LoVo (cell line): Measurements from ENCODE around the gene CCDC33.

ENCODE experiments used
- DNase-seq: peaks from one replicate; pipeline ENCODE4 v3.0.0-alpha.2; 2016; ENCODE audit warnings: low spot score

The CCDC33 gene

DNA sequence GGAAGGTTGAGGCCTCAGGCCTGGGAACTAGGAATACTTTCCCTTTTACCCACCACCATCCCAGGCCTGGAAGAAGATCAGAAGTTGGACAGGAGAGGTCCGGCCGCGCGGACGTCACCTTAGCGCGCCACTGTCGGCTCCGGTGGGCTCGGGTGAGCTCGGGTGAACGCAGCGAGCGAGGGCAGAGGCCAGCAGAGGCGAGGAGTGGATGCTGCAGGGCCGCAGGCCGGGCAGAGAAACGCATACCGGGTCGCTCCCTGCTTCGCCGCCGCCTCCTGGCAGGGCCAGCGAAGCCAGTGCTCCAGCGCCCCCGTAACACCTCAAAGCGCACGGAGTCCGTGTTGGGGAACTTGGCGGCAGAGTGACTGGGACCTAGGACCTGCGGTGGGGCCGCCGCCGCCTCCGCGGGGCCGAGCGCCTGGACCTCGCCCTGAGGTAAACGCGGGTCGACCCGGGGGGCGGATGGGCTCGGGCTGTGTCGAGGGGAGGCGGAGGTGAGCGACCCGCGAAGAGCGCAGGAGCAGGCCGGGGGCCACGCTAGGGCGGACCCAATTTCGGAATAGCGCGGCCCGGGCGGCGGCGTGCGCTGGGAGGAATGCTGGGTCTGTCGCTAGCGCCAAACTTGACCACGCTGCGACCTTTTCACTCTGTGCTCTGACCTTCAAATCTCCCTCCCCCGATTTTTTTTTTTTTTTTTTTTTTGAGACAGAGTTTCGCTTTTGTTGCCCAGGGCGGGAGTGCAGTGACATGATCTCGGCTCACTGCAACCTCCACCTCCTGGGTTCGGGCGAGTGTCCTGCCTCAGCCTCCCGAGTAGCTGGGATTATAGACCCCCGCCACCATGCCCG lies 129.7 kb downstream of the CCDC33 start:
- peak; percentile 46 for DNase-seq

DNA sequence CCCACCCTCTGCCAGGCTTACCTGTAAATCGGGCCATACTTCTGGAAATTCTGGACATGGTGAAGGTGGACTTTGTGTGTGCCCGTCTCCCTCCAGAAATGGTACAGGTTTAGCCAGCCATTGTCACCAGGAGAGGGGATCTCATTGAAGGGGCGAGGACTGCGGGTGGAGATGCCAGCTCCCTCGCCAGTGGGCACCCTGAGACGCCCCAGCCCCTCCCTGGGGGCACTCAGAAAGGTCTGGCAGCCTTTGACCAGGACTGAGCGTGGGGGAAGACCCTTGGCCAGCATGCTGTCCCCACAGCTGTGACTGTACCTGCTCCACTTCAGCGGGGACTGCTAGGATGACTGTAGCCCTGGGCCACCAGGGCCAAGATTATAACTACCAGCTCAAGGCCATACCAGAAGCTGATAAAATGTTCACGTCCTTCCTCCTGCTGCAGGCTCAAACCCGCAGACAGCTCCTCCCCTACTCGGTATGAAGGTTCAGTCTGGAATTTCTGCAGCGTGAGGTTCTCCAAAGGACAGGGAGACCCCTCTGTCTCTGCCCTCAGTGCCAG lies 131.2 kb downstream of the CCDC33 start, which contains the start of gene CYP11A1:
Gene CYP11A1 (minus strand): TSS at position 351 of the 559 bp plus-strand sequence. CDS start 61 bp downstream, at position 290.
- DNase-seq = no peak

DNA sequence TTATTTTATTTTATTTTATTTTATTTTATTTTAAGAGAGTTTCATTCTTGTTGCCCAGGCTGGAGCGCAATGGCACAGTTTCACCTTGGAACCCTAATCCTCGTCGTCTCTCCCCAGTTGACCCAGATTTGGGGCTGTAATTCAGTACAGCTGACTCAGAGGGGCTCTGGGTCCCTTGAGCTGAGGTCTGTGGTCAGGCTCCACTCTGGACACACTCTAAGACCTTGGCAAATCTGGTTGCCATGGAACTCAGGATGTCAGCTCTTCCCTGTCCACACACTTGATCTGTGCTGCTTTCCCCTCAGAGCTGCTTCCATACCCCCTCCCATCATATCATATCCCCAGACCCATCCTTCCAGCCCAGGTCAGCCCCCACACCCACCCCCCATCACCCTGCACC lies 132.0 kb downstream of the CCDC33 start:
- DNase-seq = no peak

DNA sequence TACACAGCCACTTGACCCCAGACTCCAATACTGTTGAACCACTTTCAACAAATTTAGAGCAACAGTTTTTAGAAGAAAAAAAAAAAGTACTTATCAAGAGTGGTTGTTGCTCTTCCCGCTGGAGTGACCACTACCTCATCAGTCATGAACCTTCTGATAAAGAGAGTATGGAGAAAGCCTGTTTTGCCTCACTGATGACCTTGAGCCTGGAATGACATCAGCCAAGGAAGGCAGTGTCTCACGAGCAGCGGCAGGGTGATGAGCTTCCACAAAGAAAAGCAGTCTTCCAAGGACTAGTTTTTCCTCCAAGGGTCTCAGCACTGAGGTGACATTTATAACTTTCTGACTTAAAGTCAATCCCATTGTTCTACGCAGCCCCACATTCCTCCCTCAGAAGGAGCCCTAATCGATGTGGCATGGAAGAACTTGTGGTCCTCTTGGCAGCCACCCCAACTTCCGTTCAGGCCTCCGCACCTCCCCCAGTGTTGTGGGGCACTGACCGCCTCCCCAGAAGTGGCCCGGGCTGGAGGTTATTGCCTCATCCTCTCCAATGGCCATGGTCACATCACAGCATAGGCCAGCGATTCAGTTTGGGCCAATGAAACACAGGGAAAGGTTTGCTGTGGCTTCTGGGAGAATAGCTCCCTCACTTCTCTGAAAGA lies 133.1 kb downstream of the CCDC33 start:
- no peak for DNase-seq

DNA sequence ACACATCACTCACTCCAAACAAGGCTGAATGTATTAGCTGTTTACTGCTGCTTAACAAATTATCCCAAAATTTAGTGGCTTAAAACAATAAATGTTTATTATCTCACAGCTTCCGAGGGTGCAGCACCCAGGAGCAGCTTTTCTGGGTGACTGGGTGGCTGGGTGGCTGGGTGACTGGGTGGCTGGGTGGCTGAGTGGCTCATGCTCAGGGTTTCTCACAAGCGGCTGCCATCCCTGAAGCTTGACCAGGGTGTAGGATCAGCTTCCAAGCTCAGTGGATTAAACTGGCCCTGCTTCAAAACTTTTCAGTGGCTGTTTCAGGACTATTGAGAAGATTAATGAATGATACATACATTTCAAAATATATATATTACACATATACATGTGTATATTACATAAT lies 133.6 kb downstream of the CCDC33 start:
- DNase-seq = no peak

DNA sequence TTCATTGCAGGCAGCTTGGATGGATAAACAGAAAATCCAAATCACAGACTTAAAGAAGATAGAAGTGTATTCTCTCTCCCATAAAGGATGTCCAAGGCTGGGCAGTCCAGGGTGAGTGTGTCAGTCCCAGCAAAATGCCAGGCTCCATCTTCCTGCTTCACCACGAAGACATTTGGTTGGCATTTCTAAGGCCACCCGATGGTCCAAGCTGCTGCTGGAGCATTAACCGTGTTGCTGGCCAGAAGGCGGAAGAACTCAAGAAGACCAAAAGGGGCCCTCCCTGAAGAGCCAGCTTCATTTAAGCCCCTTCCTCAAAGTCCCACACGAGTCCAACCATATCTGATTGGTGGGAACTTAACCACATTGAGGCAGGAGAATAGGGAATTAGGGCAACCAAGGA lies 134.3 kb downstream of the CCDC33 start:
- DNase-seq = no peak

DNA sequence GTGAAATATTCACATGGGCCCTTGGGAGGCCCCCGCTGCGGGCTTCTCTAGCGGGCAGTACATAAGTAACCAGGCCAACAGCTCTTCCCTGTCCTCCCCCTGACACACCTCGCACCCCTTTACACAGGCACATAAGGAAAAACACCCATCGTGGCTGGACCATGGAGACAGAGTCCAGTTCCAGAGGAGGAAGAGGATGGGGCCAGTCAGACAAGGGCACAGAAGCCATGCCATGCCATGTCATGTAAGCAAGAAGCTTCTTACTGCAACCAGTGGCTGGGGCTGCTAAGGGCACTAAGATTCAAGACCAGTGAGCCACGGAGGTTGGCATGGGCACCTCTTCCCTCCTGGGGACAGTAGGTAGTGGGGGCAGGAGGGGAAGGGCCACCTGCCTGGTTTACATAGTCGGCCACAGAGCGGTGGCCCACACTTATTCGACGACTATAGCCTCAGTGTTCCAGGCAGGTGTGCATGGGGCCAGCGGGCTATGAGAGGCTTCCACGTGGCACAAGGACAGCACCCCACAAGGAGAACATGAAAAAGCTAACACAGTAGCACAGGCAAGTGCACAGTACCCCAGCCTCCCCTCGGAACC lies 137.0 kb downstream of the CCDC33 start:
- no peak for DNase-seq

DNA sequence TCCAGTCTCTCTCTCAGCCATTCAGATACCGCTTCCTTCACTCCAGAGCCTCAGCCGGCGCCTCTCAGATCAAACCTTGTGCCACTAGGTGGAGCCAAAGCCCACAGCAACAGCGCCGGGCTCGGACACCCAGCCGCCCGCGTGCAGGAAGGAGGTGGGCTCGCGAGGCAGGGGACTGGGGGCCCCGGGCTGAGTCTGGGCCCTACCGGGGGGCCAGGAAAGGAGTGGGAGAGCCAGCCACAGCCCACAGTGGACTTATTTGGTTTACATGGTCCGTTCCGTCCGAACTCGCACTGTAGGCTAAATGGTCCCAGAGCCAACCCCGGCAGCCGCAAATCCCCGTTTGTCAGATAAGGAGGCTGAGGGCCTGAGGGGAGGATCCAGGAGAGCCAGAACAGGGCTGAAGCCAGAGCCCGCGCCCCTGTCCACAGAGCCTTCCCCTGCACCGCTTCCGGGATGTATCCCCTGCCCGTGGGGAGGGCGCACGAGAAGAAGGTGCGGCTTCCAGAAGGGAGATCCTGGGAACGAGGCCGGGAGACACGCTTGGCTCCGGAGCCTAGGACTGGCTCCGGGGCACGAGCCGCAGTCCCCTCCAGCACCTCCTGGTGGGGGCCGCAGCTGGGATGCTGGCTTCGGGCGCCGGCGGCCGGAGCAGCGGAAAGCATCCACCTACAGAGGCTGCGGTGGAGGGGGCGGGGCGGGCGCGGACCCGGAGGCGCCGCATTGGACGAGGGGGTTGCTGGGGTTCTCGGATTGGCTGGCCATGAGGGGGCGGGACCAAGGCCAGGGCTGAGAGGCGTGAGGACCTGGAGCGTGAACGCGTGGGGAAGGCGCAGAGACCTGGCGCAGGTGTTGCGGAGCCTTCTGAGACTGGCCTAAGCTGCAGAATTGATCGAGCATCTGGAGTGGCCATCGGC lies 137.9 kb downstream of the CCDC33 start:
- DNase-seq = peak; percentile 96

DNA sequence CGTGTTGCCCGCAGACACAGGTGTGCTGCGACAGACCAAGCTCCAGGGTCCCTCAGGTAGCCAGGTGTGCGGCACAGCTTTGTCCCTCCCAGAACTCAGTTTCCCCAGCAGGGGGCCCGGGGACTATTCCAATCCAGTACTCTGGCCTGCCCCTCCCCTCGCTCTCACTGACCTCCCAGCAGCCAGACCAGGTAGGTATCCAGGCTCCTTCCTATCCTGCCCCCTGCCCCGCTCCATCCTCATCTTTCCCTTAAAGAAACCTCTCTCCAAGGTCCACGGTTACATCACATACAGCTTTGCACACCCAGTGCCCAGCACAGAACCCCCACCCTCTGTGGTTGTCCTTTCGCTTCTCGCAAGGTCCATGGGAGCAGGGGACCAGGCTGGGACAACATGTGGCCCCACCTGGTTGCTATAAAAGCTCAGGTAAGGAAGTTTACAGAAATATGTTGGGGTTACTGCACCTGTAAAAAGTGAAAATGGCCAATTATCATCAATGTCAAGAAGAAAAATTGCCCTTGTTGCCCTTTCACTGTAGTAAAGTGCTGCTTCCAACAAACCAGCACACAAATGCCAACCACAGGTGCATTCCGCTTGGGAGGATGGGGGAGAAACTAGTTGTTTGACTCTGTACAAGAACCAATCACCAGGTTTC lies 138.6 kb downstream of the CCDC33 start:
- no peak for DNase-seq

DNA sequence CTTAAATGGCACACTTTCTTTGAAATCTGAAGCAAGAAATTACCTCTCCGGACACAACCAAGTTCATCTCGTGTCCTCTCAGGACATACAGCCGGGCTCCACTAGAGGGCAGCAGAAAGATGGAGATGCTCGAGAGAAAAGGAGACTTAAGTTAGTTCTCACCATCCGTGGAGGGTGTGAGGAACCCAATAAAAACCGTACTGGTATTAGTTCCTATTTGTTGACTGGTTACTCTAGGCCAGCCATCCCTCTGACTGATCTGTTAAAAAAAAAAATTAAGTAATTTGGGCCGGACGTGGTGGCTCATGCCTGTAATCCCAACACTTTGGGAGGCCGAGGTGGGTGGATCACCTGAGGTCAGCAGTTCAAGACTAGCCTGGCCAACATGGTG lies 139.2 kb downstream of the CCDC33 start:
- DNase-seq = peak; percentile 84

DNA sequence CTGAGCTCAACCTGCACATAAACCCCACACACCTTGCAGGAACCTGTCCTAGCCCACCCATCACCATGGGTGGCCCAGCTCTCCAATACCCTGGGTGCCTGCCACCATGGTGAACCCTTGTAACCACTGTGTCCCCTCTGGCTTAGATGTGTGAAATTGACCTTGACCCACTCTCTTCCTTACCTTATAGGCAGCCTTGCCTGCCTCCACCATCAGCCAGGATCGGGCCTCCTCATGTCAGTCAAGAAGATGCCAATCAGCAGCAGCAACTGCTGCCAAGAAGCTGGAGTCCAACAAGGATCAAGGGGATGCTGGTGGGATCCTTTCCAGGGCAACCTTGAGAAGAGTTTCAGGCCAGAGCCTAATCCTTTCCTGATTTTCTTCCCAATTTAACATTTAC lies 140.1 kb downstream of the CCDC33 start:
- no peak for DNase-seq

DNA sequence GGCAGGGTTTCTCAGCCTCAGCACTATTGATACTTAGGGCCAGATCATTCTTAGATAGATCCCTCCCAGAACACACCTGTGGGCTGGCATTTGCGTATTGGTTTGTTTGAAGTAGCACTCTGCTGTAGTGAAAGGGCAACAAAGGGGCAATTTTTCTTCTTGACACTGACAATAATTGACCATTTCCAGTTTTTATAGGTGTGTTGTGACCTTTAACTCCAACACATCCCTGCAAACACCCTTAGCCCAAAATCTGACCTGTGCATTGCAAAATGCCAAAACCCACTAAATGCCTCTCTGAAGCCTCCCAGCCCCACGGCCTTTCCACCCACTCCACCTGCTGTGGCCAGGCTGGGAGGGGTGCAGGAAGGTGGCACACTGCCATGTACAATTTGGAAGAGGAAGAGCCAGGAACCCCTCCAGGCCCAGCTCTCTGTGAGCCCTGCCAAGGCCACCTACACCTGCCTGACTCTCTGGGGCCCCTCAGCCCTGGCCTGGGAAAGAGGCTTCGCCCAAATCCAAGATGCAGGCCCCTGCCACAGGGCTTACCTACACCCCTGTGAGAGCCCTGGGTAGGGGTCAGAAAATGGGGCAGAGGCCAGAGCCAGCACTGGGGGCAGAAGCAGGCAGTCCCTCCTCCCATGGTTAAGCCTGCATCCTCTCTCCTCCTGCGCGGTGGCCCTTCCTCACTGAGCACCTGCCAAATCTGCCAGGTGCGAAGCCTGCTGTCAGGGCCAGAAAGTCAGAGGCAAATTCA lies 140.9 kb downstream of the CCDC33 start:
- DNase-seq = no peak

DNA sequence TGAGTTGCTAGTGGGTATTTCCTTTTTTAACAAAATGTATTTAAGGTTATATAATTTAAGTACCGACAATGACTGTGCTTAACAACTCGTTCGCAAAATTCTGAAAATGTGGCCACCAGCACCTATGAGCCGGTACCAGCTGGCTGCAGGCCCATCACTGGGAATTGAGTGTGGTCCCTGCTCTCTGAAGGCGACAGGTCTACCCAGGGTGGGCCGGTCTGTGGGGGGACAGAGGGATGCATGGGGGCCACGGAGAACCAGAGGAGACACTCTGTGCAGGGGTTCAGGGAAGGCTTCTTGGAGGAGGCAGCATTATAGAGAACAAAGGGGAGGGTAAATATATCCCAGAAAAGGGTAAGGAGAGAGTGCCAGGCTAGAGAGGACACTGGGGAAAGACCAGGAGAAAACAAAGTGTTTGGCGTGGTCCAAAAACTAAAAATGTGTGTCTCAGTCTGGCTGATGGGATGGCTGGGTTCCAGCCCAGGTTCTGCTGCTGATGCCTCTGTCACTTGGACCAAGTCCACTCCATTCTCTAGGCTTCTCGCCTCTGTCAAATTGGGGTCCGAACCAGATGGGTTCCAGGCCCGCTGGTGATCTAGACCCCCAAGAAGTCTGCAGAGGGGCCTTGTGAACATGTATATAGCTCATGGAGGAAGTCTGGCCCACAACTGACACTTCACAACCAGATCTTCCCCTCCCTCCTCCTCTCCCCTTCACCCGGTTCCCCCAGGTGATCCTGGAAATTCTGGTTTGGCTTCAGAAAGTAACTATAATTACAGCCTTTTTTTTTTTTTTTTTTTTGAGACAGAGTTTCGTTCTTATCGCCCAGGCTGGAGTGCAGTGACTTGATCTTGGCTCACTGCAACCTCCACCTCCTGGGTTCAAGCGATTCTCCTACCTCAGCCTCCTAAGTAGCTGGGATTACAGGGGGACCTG lies 142.0 kb downstream of the CCDC33 start:
- DNase-seq = no peak

DNA sequence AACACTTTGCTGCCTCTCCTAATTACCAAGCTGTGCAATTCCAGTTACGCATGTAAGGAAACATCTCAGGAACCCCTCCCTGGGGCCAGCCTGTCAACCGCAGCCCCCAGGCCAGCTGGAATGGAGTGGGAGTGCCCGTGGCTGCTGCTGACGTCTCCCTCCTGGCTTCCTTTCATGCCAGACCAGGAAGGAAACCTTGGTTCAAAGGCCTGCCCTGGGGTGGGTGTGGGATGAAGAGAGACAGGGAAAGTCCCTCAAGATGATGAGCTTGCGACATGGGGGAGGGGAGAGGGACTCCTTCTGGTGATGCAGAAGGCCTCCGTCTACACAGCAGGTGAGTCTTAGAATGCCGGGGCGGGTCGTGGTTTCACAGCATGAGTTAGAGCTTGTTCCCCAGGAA lies 142.7 kb downstream of the CCDC33 start:
- DNase-seq = no peak

DNA sequence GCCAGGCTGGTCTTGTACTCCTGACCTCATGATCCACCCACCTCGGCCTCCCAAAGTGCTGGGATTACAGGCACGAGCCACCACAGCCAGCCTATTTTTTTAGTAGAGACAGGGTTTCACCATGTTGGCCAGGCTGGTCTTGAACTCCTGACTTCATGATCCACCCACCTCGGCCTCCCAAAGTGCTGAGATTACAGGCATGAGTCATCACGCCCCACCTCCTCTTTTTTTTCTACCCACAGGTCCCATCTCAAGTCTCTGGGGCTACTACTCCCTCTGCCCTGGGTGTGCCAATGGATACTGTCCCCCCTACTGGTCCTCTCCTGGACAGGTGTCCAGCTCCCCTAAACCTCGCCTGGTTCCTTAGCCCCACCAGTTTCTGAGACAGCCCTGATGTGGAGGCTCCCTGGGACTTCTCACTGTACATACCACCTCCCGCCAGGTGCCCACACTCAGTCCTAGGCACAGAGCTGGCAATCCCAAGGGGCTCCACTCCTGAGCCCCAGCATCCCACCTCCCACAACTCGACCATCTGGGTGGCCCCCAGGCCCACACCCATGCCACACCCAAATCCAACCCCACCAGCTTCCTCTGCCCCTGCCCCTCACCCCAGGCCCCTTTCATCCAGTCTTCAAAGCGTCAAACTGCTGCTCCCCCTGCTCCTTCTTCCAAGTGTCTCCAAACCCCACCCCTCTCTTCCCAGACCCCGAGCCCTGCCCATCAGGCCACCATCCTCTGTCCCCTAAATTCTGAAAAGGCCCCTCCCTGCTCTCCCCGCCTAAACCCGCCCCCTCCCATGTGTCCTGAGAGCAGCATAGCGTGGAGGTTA lies 144.4 kb downstream of the CCDC33 start:
- no peak for DNase-seq

DNA sequence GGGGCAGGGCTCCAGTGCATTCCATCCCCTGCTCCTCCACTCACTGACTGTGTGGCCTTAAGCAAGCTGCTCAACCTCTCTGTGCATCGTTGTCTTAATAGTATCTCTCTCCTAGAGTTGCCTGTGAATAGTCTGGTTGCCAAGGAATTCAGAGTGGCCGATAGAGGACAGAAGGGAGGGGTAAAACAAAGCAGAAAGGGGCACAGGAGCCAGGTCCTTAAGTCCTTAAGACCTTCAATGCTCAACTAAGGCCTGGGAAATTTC lies 145.0 kb downstream of the CCDC33 start:
- no peak for DNase-seq

DNA sequence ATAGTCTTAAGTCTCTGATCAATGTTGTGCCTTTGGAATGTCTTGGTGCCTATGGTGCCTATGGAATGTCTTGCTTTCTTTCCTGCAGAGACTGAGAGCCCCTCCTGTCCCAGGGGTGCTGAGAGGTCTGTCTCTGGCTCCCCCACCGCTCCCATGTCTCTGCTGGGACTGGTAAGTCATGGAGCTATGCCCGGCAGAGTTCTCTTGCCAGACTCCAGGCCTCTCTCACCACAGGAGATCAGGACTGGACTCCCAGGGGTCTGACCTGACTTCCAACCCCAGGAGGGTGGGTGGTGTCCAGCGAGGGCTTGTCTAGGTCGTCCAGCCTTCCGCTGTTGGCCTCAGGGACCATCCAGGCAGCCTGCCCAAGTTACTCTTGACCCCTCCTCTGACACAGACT lies 145.4 kb downstream of the CCDC33 start:
- no peak for DNase-seq

DNA sequence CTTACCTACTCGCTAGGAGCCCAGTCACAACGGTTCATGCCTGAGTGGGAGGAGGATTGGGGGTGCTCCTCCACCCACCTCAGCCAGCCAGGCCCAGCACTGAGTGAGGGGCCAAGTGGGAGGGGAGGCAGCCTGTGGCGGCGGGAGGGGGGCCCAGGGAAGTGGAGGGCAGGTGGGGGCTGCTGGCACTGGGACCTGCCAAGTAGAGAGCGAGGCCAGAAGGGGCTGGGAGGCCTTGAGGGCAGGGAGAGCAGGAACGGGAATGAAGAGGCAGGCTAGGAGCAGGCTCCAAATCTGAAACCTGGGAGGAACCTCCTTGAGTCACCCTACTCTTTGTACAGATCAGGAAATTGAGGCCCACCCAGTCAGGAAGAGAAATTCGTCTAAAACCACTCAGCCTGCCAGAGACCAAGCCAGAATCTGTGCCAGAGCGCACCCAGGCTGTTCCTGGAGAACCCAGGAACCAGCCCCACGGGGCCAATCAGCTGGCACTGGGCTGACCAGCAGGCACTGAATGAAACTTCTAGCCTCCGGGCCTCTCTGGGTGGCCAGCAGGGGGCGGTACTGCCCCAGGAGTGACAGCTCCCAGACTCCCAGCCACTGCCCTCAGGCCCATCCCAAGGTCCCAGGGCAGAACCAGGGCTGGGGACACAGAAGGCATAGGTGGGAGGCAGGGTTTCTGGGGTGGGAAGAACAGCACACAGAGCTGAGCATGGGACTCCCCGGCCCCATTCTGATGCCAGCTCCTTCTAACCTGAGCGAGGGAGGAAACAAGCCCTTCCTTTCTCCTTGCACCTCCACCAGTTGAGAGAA lies 146.1 kb downstream of the CCDC33 start:
- peak; percentile 84 for DNase-seq
